Left lung (tissue), 10 donors: Measurements from ENCODE around the gene RAD23B. TPM values are rescaled to one million over a fixed set of nuclear protein-coding genes. Genes with fewer than 3 reads are reported as not detected.
A peak's percentile ranks its signal among the peaks of the same experiment; 100 is the strongest.

Experiments used
- ATAC-seq: fragments of 200-7000 bp; cut with Tn5 transposase; one replicate; pipeline ENCODE4 v1.9.1; 2020; ENCODE audit warnings: moderate library complexity
- DNase-seq, 4 donors: peaks; one replicate each; pipeline ENCODE4 v3.0.0-alpha.2; 2013 to 2020
- H3K27ac ChIP-seq, 2 donors: fragments of 200-600 bp; sonication (generic) in 1 of 2; one replicate each; pipeline versions ENCODE4 v1.5.0 to v1.8.0; 2020 to 2021
- H3K27me3 ChIP-seq, 2 donors: fragments of 200-600 bp; sonication (generic) in 1 of 2; one replicate each; pipeline versions ENCODE4 v1.5.0 to v1.8.0; 2020 to 2021
- H3K36me3 ChIP-seq, 2 donors: fragments of 200-600 bp; sonication (generic) in 1 of 2; one replicate each; pipeline versions ENCODE4 v1.5.0 to v1.8.0; 2020 to 2021
- H3K4me1 ChIP-seq, 2 donors: fragments of 200-600 bp; one replicate each; pipeline ENCODE4 v1.8.0; 2021
- H3K4me3 ChIP-seq, 2 donors: fragments of 200-600 bp; sonication (generic) in 1 of 2; one replicate each; pipeline versions ENCODE4 v1.5.0 to v1.8.0; 2020 to 2021; ENCODE audit warnings: mild to moderate bottlenecking in 1 of 2
- H3K9me3 ChIP-seq, 2 donors: fragments of 200-600 bp; sonication (generic) in 1 of 2; one replicate each; pipeline versions ENCODE4 v1.5.0 to v1.8.0; 2020 to 2021
- CTCF ChIP-seq, 2 donors: fragments of 200-600 bp; sonication (generic) in 1 of 2; IDR thresholded peaks; one replicate each; pipeline versions ENCODE4 v1.5.0 to v1.8.0; 2021; ENCODE audit warnings: antibody characterized with exemption in 2 of 2
- intact Hi-C, 2 donors: fragments of 100-400 bp; cut with DNase I; formaldehyde crosslinking; loops; one replicate each; pipeline versions ENCODE4 v1.11.2 to v1.14.2; 2022
- polyA plus RNA-seq, 6 donors: library from polyadenylated mRNA; unstranded; fragments of 120-200 nt; gene quantifications; one replicate each; pipeline ENCODE4 v1.2.1, GENCODE V29; 2013; ENCODE audit not compliant: insufficient read length in 6 of 6
- total RNA-seq, 2 donors: library from RNA; stranded (reverse); fragmentation: NEBNext Ultra II Directional; extraction: Animal tissue kit (Norgen Biotek cat#: 25700); gene quantifications; one replicate each; pipeline ENCODE4 v1.2.1, GENCODE V29; 2021
- donor health status: DM: no; HTN: yes; CAD: no.
- donor health status: DM: no; HTN: no; CAD: no.

The RAD23B gene
- total and polyA plus RNA-seq, 8 donors, result 105 to 142 (median 114) TPM

- Histone ChIP-seq H3K9me3 (no peaks in the 10 kb centered on the region), H3K27me3 (no peaks in the 10 kb centered on the region), H3K4me3 (no peak overlapping the region), H3K4me1 (no peaks in the 10 kb centered on the region), H3K27ac (no peak overlapping the region), H3K36me3 (no peaks in the 10 kb centered on the region)
- DNase-seq (no peak), ATAC-seq (peak; percentile 67)
- TF ChIP-seq CTCF (IDR thresholded peaks at IDR 0.05), result peak; percentile 8 to 17
- intact Hi-C loops, result no loop called here
Observed at GRCh38 chr9:107239474-107239873, 43.6 kb upstream of the RAD23B start.

- Histone ChIP-seq H3K4me1 (no peaks in the 10 kb centered on the region), H3K27me3 (no peaks in the 10 kb centered on the region), H3K9me3 (no peaks in the 10 kb centered on the region), H3K27ac (no peak overlapping the region), H3K4me3 (no peak overlapping the region), H3K36me3 (no peaks in the 10 kb centered on the region)
- no peak for TF ChIP-seq CTCF (IDR thresholded peaks at IDR 0.05)
- ATAC-seq (no peak), DNase-seq (no peak)
- intact Hi-C loops, result loop anchor here in 1 of 2 donors (10.0 kb wide), 1 partner anchor 105 kb away; no protein-coding TSS in a partner anchor
Observed at GRCh38 chr9:107240260-107240659, 42.8 kb upstream of the RAD23B start.

- Histone ChIP-seq H3K36me3 (no peaks in the 10 kb centered on the region), H3K4me3 (no peak overlapping the region), H3K27ac (no peak overlapping the region), H3K4me1 (no peaks in the 10 kb centered on the region), H3K27me3 (no peaks in the 10 kb centered on the region), H3K9me3 (no peaks in the 10 kb centered on the region)
- peak in 1 of 4 donors; percentile 55 for DNase-seq
- no peak for ATAC-seq
- no peak for TF ChIP-seq CTCF (IDR thresholded peaks at IDR 0.05)
- intact Hi-C loops, result loop anchor here in 1 of 2 donors (10.0 kb wide), 1 partner anchor 102 kb away; no protein-coding TSS in a partner anchor
Observed at GRCh38 chr9:107242073-107243030, 40.7 kb upstream of the RAD23B start.

GRCh38 chr9:107243742-107244141 lies 39.3 kb upstream of the RAD23B start:
- peak; percentile 80 for ATAC-seq

More at GRCh38 chr9:107243742-107244141, 39.3 kb upstream of the RAD23B start:
- intact Hi-C loops, result loop anchor here in 1 of 2 donors (10.0 kb wide), 1 partner anchor 101 kb away; no protein-coding TSS in a partner anchor
- no peak overlapping the region for H3K27ac ChIP-seq
- H3K4me1 ChIP-seq, result no peaks in the 10 kb centered on the region
- H3K9me3 ChIP-seq, result no peaks in the 10 kb centered on the region
- DNase-seq, result no peak
- H3K36me3 ChIP-seq, result no peaks in the 10 kb centered on the region
- H3K27me3 ChIP-seq, result no peaks in the 10 kb centered on the region
- no peak for TF ChIP-seq CTCF (IDR thresholded peaks at IDR 0.05)
- H3K4me3 ChIP-seq, result no peak overlapping the region
